GM18870 (cell line): Measurements from ENCODE around the gene NEO1.

ENCODE experiments used
- ATAC-seq: cut with Tn5 transposase; IDR thresholded peaks from one replicate; pipeline ENCODE4 v1.9.1; 2021; ENCODE audit warnings: moderate library complexity; ENCODE audit not compliant: unreplicated experiment

Gene NEO1, protein sequence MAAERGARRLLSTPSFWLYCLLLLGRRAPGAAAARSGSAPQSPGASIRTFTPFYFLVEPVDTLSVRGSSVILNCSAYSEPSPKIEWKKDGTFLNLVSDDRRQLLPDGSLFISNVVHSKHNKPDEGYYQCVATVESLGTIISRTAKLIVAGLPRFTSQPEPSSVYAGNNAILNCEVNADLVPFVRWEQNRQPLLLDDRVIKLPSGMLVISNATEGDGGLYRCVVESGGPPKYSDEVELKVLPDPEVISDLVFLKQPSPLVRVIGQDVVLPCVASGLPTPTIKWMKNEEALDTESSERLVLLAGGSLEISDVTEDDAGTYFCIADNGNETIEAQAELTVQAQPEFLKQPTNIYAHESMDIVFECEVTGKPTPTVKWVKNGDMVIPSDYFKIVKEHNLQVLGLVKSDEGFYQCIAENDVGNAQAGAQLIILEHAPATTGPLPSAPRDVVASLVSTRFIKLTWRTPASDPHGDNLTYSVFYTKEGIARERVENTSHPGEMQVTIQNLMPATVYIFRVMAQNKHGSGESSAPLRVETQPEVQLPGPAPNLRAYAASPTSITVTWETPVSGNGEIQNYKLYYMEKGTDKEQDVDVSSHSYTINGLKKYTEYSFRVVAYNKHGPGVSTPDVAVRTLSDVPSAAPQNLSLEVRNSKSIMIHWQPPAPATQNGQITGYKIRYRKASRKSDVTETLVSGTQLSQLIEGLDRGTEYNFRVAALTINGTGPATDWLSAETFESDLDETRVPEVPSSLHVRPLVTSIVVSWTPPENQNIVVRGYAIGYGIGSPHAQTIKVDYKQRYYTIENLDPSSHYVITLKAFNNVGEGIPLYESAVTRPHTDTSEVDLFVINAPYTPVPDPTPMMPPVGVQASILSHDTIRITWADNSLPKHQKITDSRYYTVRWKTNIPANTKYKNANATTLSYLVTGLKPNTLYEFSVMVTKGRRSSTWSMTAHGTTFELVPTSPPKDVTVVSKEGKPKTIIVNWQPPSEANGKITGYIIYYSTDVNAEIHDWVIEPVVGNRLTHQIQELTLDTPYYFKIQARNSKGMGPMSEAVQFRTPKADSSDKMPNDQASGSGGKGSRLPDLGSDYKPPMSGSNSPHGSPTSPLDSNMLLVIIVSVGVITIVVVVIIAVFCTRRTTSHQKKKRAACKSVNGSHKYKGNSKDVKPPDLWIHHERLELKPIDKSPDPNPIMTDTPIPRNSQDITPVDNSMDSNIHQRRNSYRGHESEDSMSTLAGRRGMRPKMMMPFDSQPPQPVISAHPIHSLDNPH (N-terminal part only)

DNA sequence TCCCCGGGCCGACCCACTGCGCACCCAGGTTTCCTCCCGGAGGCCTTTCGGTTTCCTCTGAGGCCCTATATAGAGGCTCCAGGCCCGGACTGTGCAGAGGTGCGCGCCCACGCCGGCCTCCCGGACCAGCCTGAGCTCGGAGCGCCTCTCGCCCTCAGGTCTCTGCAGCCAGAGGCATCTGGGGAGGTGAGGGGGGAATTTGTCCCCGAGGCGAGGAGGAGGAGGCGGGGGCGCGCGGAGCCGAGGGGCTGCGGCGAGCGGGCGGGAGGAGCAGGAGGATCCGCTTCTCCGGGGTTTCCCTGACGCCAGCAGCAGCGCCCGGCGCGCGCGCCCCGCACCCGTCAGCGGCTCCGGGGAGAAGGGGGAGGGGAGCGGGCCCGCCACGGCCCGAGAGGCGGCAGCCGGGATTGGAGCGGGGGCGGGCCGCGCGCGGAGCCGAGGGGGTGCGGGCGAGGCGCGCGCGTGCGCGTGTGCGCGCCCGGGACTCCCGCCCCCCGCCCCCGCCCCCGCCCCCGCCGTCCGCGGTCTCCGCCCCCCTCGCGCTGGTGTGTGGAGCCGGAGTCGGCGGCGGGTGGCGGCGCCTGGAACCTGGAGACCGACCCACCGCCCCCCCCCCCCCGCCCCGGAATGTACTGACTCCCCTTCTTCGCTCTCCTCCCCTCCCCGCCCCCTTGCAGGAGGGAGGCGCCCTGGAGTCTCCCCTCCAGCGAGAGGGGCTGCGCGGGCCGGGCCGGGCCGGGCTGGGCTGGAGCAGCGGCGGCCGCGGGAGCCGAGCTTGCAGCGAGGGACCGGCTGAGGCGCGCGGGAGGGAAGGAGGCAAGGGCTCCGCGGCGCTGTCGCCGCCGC lies at the start of gene NEO1:
NEO1 (plus strand) TSS at position 657 of the 846 bp plus-strand sequence. CDS start 213 bp downstream, outside the sequence.
- ATAC-seq: no peak

DNA sequence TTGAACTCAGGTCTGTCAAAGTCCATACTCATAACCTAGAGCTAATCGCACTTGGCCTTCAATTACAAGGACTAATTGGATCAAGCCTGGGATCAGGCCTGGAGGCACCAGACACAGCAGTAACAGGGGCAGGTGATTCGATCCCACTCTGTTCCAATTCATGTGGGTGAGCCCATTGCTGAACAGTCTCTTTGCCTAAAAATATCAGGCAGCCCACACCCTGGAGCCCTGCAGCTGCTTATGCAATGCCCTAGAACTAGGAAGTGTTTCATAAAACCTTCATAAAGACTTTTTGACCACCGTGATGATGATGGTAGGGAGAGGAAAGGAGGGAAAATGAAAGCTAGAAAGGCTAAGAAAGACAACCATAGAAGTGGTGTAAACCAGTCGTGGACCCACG lies 47.8 kb upstream of the NEO1 start:
- ATAC-seq: no peak

DNA sequence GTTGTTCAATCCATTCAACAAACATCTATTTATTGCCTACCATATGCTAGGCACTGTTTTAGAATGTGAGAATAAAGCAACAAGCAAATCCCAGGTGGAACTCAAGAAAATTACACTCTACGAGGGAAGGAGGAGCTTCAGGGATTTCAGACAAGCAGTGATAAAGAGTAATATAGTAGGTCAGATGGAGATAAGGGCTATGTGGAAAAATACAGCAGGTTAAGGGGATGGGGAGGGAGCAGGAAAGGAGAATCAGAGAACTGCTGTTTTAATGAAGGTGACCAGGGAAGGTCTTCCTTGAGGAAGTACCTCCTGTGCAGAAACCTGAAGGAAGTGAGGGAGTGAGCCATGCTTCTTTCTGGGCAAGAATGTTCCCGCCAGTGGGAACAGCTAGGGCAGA lies 47.2 kb upstream of the NEO1 start:
- no peak for ATAC-seq

DNA sequence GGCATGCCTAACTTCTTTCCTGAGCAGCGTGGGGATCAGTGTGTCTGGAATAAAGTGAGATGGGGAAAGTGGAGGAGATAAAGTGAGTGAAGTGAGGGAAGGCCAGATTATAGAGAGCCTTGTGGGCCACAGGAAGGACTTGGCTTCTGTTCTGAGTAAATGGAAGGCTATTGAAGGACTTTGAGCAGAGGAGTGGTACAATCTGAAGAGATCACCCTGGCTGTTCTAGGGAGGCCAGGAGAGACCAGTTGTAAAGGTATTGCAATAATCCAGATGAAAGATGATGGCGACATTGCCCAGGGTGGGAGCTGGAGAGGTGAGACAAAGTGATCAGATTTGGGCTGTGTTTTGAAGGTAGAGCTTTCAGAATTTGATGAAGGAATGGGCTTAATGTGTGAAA lies 46.8 kb upstream of the NEO1 start:
- no peak for ATAC-seq

DNA sequence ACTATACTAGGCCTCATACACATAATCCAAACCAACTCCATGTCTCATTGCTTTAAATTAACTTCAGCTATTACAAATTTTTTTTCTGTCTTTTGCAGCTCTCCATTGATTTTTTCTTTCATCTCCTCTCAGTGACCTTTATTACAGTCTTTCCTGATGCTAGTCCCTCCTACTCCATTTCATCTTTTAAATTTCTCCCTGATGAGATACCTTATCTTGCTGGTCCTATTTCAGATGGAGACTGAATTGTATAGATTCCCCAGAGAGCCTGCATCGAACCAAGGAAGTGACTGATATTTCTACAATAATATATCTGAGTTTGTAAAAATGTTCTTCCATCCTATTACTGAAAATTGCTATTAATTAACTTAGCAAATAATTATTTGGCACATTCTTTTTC lies 45.7 kb upstream of the NEO1 start:
- no peak for ATAC-seq

DNA sequence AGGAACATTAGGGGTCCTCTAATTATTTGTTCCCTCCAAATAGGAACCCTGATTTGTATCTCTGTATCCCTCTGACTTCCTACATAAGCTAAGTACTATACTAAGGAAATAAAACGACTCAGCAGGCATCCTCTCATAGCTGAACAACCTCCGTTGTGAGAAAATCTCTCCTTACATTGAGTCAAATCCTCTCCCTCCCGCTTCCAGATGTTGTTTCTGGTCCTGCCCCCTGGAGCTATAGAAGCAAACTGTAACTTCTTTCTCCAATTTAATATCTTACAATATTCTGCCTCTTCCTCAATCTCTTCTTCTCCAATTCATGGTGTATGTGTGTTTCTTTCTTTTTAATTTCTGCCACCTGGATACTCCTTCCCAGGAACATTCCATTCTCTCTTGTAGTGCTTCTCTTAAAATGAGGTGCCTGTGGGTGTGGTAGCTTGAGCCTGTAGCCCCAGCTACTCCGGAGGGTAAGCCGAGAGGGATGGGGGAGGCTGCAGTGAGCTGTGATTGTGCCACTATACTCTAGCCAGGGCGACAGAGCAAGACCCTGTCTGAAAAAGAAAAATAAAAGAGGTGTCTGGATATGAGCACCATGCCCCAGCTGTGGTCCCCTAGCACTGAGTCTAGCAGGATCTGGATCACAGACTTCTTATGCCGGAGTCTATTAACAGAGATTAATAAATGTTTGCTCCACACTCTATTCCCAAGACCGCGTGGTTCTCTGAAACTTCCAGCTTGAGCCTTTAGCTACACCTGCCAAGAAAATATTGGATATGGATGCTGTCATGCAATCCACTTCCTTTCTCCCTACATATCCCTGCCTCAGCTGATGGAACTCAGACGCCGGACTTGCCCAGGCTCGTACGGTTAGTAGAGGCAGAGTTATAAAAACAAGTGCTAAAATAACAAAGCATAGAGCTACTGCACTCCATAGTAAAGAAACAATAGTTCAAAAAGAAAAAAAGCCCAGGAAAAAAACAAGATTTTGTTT lies 42.9 kb upstream of the NEO1 start:
- no peak for ATAC-seq

DNA sequence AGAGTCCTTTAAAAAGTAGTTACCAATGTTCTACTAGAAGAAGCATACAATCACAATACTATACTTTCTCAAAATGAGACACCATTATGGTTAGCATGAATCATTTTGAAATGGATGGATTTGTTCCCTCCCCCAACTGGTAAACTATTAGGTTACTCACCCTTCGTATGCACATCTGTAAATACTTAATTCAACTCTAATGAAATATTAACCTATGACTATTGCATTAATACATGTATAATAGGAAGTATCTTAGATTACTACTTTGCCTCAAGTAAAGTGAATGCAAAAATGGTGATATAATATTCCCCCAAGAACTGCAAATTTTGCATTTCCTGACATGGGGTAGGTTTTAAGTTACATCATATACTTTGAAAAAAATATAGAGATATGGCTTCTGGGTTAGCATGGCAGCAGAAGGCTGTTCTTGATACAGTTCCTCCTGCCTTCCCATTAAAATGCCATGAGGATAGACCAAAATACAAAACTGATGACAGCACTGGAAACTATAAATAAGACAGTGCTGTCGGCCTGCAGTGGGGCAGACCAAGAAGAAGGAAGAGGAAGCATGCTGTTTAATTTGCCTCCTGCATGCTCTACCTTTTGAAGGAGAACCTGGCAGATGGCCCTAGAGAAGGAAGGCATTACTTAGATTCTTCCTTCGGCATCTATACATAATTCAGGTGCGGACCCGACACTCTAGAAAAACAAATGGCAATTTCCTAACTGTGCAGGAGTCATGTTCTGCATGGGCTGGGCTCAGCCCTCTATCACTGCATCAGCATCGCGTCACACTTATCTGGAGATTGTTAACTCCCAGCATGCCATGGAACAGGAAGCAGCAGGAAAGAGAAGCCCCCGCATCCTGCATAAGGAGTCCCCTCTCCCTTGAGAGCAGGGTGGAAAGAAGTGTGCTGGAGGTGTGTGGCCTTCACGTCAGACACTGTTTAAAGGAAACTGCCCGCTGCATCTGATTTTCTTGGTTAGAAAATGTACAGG lies 41.8 kb upstream of the NEO1 start:
- no peak for ATAC-seq

DNA sequence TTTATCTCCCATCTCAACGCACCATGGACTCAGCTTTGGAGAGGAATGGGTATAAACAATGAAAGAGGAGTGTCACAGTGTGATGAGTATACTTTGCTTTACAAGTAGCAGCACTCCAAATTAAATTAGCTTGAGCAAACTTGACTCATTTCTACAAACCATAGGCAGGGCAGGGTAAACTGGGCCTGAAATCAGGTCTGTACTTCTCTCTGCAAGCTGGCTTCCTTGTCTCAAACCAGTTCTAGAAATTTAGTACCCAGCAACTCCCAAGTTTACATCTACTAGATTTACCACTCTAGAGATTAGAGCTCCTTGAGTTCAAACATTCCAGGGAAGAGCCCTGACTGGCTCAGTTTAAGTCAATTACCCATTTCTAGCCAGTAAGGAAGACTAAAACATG lies 37.4 kb upstream of the NEO1 start:
- ATAC-seq: no peak

DNA sequence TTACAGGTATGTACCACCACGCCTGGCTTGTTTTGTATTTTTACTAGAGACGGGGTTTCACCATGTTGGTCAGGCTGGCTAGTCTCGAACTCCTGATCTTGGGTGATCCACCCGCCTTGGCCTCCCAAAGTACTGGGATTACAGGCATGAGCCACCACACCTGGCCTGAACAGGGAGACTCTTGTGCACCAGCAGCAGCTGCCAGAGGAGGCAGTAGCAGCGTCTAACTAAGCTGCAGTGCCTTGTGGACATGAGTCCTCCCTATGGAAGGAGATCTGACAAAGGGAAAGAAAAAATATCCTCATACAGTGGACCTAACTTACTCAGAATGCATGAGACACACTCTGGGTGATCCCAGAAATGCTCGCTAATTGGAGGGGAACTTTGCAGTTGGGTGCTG lies 36.8 kb upstream of the NEO1 start:
- no peak for ATAC-seq

DNA sequence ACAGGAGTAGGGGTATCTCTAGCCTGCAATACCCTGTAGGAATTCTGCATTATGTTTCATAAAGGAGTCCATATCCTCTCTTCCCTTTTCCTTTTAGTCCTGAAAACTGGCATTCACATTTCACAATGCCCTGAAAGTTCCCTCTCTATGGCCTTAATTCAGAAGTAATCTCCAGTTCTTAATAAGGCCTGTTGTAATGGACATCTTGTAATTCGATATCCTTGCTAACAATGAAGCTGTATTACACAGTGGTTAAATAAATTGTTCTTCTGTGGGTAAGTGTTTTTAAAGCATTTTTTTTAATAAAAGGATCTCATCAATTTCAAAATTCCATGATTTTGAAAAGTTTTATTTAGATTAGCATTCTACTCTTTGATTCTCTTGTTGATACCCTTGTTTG lies 34.3 kb upstream of the NEO1 start:
- ATAC-seq: no peak

DNA sequence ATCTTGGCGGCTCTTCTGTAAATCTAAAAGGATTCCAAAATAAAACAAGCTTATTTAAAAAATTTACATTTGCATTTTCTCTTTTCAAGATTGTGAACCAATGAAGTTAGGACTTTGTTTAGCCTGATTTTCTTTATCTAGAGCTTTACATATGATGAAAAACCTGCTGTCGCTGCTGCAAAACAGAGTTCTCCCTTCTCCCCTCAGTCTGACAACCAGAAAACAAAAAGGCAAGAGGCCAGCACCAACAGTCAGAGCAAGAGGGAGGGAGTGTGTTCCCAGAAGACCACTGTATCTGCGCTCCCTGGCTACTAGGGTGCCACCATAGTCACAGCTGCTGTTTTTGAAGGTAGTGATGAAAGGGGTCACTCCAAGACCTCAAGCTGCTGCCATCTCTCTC lies 33.1 kb upstream of the NEO1 start:
- no peak for ATAC-seq

DNA sequence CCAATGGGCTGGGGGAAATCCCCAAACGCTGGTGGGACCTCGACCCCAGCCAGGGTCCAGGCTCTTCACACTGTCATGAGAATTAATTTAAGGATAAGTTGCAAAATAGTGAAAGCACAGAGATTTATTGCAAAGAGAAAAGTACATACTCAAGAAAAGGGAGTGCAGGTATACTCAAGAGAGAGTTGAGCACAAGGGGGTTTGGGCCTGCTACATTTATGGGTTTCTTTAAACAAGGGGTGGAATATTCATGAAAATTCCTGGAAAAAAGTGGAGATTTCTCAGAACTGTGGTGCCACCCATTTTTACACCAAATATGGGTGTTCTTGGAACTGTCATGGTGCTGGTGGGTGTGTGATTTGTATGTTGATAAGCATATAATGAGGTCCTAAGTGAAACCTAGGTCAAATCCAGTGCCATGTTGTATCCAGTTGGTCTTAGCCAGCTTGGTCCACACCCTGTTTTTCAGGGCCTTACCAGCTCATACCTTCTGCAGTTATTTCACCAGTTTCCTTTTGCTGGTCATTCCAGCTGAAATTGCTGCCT lies 32.6 kb upstream of the NEO1 start:
- ATAC-seq: no peak

DNA sequence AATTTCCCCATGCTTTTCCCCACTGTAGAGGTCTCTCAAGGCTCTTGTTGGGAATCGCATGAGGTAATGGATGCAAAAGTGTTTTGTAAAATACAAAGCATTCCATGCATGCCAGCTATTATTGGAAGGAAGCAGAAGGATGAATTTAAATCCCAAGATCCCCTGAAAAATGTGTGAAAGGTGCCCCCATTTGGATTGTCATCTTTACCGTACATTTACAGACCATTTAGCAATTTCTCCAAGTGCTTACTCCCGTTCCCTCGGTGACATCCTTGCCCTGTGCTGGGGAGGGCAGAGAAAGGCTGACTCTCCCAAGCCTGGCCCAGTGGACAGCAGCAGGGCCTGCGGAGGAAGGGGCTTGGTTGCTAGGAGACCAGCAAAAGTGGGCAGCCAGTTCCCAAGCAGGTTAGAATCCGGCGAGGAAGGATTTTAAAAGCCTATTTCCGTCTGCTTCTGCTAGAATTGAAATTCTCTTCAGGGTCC lies 31.1 kb upstream of the NEO1 start:
- ATAC-seq: no peak

DNA sequence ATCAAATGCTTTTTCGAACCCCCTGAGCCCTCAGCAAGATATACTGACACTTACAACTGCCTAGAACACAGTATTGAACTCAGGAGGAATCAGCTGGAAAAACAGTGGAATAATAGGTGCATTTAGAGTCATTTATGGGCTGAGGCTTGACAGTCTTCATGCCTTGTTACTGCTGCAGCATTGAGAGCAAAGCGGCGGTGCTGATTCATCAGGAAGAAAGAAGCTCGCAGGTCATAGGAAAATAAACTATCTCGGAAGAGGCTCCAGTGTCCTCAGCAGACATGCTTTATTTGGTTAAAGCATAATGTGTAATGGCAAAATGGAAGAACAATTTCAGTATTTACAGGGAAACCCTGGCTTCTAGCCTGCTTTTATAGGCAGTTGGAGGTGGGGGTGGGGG lies 30.1 kb upstream of the NEO1 start:
- no peak for ATAC-seq

DNA sequence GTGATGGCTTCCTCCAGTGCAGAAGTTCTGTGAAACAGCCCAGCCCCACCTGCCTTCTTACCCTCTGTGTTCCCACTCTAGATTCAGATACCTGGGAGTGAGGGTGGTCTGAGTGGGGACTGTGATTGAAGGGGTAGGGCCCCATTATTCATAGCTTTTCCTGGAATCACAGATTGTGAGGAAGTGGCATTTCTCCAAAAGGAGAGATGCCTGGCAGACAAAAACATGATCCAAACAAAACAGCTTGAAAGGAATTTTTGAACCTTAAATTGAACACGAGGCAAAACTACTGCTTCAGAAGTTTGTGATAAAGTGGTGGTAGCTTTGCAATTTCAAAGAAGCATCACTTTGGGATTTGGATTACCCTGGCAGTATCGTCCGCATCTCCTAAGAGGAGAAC lies 29.2 kb upstream of the NEO1 start:
- no peak for ATAC-seq

DNA sequence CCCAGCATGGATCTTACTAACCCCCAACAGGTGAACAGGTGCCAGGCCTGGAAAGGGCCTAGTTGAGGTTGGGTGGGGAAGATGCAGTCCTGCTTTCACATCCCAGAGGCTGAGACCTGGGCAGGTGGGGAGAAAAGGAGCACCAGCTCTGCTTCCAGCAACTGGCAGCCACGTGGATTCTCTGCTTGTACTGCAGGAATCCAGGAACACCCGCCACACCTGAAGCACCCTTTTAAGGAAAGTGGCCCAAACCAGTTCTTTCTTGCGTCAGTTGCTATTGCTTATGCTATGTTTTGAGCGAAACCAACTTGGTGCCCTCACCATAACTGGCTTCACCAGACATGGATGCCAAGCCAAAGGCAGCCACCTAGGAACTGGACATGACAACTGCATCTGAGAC lies 28.1 kb upstream of the NEO1 start:
- no peak for ATAC-seq

DNA sequence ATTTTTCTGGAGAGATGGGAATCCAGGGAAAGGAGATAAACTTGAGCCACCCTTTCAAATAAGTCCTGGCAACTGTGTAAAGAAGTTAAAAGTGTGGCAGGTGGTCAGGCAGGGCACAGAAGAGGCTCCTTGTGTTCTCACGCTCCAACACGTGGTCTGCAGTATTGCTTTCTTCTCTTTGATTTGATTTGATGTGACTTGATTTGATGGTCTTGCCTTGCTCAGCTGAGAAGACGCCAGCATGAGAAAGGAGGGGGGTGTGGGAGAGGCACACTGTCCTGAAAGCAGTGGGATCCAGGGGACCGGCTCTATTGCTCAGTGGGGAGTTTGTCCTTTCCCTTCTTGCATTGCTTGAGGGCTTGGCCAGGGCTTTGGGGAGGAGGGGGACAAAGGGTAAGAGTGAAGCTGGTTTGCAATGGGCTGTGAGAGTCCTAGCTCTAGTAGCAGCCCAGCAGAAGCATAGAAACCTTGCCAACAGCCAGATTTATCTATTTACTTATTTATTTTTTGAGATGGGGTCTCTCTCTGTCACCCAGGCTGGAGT lies 25.7 kb upstream of the NEO1 start:
- ATAC-seq: no peak
